Left renal cortex interstitium (tissue), 4 donors: Measurements from ENCODE around the gene BCAN. TPM values are rescaled to one million over a fixed set of nuclear protein-coding genes. Genes with fewer than 3 reads are reported as not detected.
"Not testable (repeated sequence)": the region's sequence is repeated elsewhere in the genome, so short reads cannot be mapped to it uniquely, and the experiment has no call there.

ENCODE experiments used
- DNase-seq, 4 donors: peaks; one replicate each; pipeline ENCODE4 v3.0.0-alpha.2; 2013; ENCODE audit warnings: low read depth in 4 of 4, low spot score in 2 of 4, missing footprints in 1 of 4
- polyA plus RNA-seq, 4 donors: library from polyadenylated mRNA; unstranded; fragments of 120-200 nt; gene quantifications; one replicate each; pipeline ENCODE4 v1.2.1, GENCODE V29; 2013; ENCODE audit not compliant: insufficient read length in 4 of 4

BCAN gene
- polyA plus RNA-seq, 4 donors = 0.22 to 4.1 (median 0.42) TPM

GRCh38 chr1:156612666-156613065 lies 29.3 kb upstream of the BCAN start:
- DNase-seq = no peak

GRCh38 chr1:156615946-156616345 lies 26.0 kb upstream of the BCAN start:
- no peak for DNase-seq

- peak in 3 of 4 donors; percentile 63 to 90 (median 84) for DNase-seq
Observed at GRCh38 chr1:156616463-156616862, 25.5 kb upstream of the BCAN start.

GRCh38 chr1:156618853-156619581 lies 22.9 kb upstream of the BCAN start, which contains the start of gene HAPLN2:
Gene HAPLN2 (plus strand): TSS chr1:156619415. CDS start chr1:156623491, 4,076 bp downstream.
- no peak for DNase-seq

- no peak for DNase-seq
Observed at GRCh38 chr1:156619582-156619955, 22.3 kb upstream of the BCAN start.

- DNase-seq = no peak
Observed at GRCh38 chr1:156622581-156623297, 19.2 kb upstream of the BCAN start.

GRCh38 chr1:156623946-156624813 lies 17.7 kb upstream of the BCAN start:
- DNase-seq = no peak

GRCh38 chr1:156624814-156625435 lies 17.0 kb upstream of the BCAN start:
- no peak for DNase-seq

- no peak for DNase-seq
Observed at GRCh38 chr1:156625436-156626078, 16.4 kb upstream of the BCAN start.

- DNase-seq = no peak
Observed at GRCh38 chr1:156626079-156626438, 15.9 kb upstream of the BCAN start.

- no peak for DNase-seq
Observed at GRCh38 chr1:156627313-156627880, 14.5 kb upstream of the BCAN start.

- no peak for DNase-seq
Observed at GRCh38 chr1:156629823-156630449, 12.0 kb upstream of the BCAN start.

- DNase-seq = not testable (repeated sequence)
Observed at GRCh38 chr1:156631152-156631551, 10.8 kb upstream of the BCAN start.

GRCh38 chr1:156632355-156632754 lies 9.6 kb upstream of the BCAN start:
- DNase-seq = no peak

- no peak for DNase-seq
Observed at GRCh38 chr1:156638189-156638985, 3.5 kb upstream of the BCAN start.

- DNase-seq = no peak
Observed at GRCh38 chr1:156639601-156640101, 2.3 kb upstream of the BCAN start.

- no peak for DNase-seq
Observed at GRCh38 chr1:156640842-156641706, 843 bp upstream of the BCAN start.
